SK-N-SH (cell line): ENCODE results near the gene A2ML1. TPM values are rescaled to one million over a fixed set of nuclear protein-coding genes. Genes with fewer than 3 reads are reported as not detected.
"Not testable (repeated sequence)": the region's sequence is repeated elsewhere in the genome, so short reads cannot be mapped to it uniquely, and the experiment has no call there.

ENCODE experiments used
- CTCF ChIA-PET: fragments of 300-600, 350-600 bp; formaldehyde crosslinking; extraction: SDS; loops from one replicate; lab custom pipeline; 2021; lab: Yijun Ruan, JAX
- POLR2A ChIA-PET: fragments of 350-600 bp; sonication (Branson Sonifier 250); formaldehyde crosslinking; extraction: SDS; loops from one replicate; lab custom pipeline; 2020; ENCODE audit warnings: antibody characterized with exemption, inconsistent platforms; lab: Yijun Ruan, JAX
- DNase-seq: peaks from one replicate; pipeline ENCODE4 v3.0.0; 2012
- H2AFZ ChIP-seq: fragments of 200-600 bp; sonication (generic); 2 replicates; pipeline ENCODE4 v1.8.1; 2016; ENCODE audit warnings: antibody characterized with exemption, mild to moderate bottlenecking, low read depth
- H3F3A ChIP-seq: fragments of 200-600 bp; sonication (generic); replicated peaks from 2 replicates; pipeline ENCODE3; 2016; ENCODE audit warnings: antibody characterized with exemption, mild to moderate bottlenecking; ENCODE audit not compliant: insufficient read depth
- H3K27ac ChIP-seq, 2 experiments: fragments of 200-500 bp in 1 of 2; fragments of 200-600 bp in 1 of 2; sonication (Bioruptor generic) in 1 of 2; sonication (generic), shearing (Covaris generic) in 1 of 2; 2 replicates each; pipeline versions ENCODE4 v1.5.1 to v1.6.1; 2014 to 2016; ENCODE audit warnings: low read depth in 2 of 2, inconsistent platforms in 1 of 2, low read length in 1 of 2, mild to moderate bottlenecking in 1 of 2, mixed read lengths in 1 of 2
- H3K27me3 ChIP-seq: fragments of 200-600 bp; sonication (generic), shearing (Covaris generic); 2 replicates; pipeline ENCODE4 v1.6.1; 2016; ENCODE audit warnings: mixed run types; ENCODE audit not compliant: insufficient read depth
- H3K36me3 ChIP-seq, 2 experiments: fragments of 200-500 bp in 1 of 2; fragments of 200-600 bp in 1 of 2; sonication (Bioruptor generic) in 1 of 2; sonication (generic) in 1 of 2; replicated peaks in 1 of 2; 2 replicates each; pipeline versions ENCODE3 to v1.5.1; 2014 to 2016; ENCODE audit warnings: low read length in 1 of 2, mild to moderate bottlenecking in 1 of 2; ENCODE audit not compliant: insufficient read depth in 2 of 2, control insufficient read depth in 1 of 2
- H3K4me1 ChIP-seq, 2 experiments: fragments of 200-500 bp in 1 of 2; fragments of 200-600 bp in 1 of 2; sonication (Bioruptor generic) in 1 of 2; sonication (generic), shearing (Covaris generic) in 1 of 2; 2 replicates each; pipeline versions ENCODE4 v1.5.1 to v1.6.1; 2014 to 2016; ENCODE audit warnings: low read depth in 1 of 2, low read length in 1 of 2, mixed run types in 1 of 2; ENCODE audit not compliant: insufficient read depth in 2 of 2, control insufficient read depth in 1 of 2
- H3K4me2 ChIP-seq: fragments of 200-600 bp; sonication (generic), shearing (Covaris generic); 2 replicates; pipeline ENCODE4 v1.6.1; 2017; ENCODE audit warnings: mixed run types
- H3K4me3 ChIP-seq, 2 experiments: fragments of 200-500 bp in 1 of 2; fragments of 200-600 bp in 1 of 2; sonication (Bioruptor generic) in 1 of 2; sonication (generic), shearing (Covaris generic) in 1 of 2; 2 replicates each; pipeline versions ENCODE4 v1.5.1 to v1.8.1; 2014 to 2016; ENCODE audit warnings: low read depth in 2 of 2, inconsistent platforms in 1 of 2, low read length in 1 of 2, mild to moderate bottlenecking in 1 of 2, mixed read lengths in 1 of 2, moderate library complexity in 1 of 2
- H3K79me2 ChIP-seq: fragments of 200-600 bp; sonication (generic); 2 replicates; pipeline ENCODE4 v1.8.1; 2017; ENCODE audit warnings: mild to moderate bottlenecking; ENCODE audit not compliant: insufficient read depth
- H3K9ac ChIP-seq: fragments of 200-600 bp; sonication (generic); 2 replicates; pipeline ENCODE4 v1.6.1; 2017; ENCODE audit warnings: mixed run types
- H3K9me2 ChIP-seq: fragments of 200-600 bp; sonication (generic); 2 replicates; pipeline ENCODE4 v1.6.1; 2017; ENCODE audit warnings: mixed run types
- H3K9me3 ChIP-seq: fragments of 200-600 bp; sonication (generic); 2 replicates; pipeline ENCODE4 v1.6.1; 2017; ENCODE audit warnings: mixed run types, mild to moderate bottlenecking, moderate library complexity
- H4K20me1 ChIP-seq: fragments of 200-600 bp; sonication (generic); 2 replicates; pipeline ENCODE4 v1.6.1; 2017; ENCODE audit warnings: mild to moderate bottlenecking, mixed run types; ENCODE audit not compliant: insufficient read depth
- CTCF ChIP-seq: fragments of 200-600 bp; sonication (generic); IDR thresholded peaks from 2 replicates; pipeline ENCODE4 v1.6.1; 2017; ENCODE audit warnings: antibody characterized with exemption, mild to moderate bottlenecking, moderate library complexity
- EZH2phosphoT487 ChIP-seq: fragments of 200-600 bp; sonication (generic); IDR thresholded peaks from 2 replicates; pipeline ENCODE4 v1.6.1; 2017; ENCODE audit warnings: low read depth, mixed run types, mild to moderate bottlenecking, antibody characterized with exemption, moderate library complexity, borderline replicate concordance
- FOSL2 ChIP-seq: IDR thresholded peaks from 2 replicates; pipeline ENCODE4 v1.4.0; 2012; ENCODE audit warnings: low read depth, mild to moderate bottlenecking, moderate library complexity, borderline replicate concordance
- FOXJ3 ChIP-seq: sonication (generic); formaldehyde crosslinking; IDR thresholded peaks from 2 replicates; pipeline ENCODE4 v1.5.1; 2020; ENCODE audit warnings: mild to moderate bottlenecking, missing genetic modification reagents
- FOXM1 ChIP-seq: IDR thresholded peaks from 2 replicates; pipeline ENCODE4 v1.4.0; 2012; ENCODE audit warnings: low read depth, mild to moderate bottlenecking
- GABPA ChIP-seq: IDR thresholded peaks from 2 replicates; pipeline ENCODE4 v1.4.0; 2012; ENCODE audit warnings: low read depth, mild to moderate bottlenecking
- GATA2 ChIP-seq: sonication (generic); formaldehyde crosslinking; IDR thresholded peaks from 2 replicates; pipeline ENCODE4 v1.5.0; 2020; ENCODE audit warnings: mild to moderate bottlenecking, missing genetic modification reagents
- MAX ChIP-seq: IDR thresholded peaks from 2 replicates; pipeline ENCODE4 v1.4.0; 2012; ENCODE audit warnings: low read depth
- POLR2AphosphoS5 ChIP-seq: IDR thresholded peaks from 2 replicates; pipeline ENCODE4 v1.6.1; 2012; ENCODE audit warnings: low read depth, low read length
- RAD21 ChIP-seq: IDR thresholded peaks from 2 replicates; pipeline ENCODE4 v1.6.1; 2012; ENCODE audit warnings: mild to moderate bottlenecking, low read length
- SMC3 ChIP-seq: IDR thresholded peaks from 2 replicates; pipeline ENCODE4 v1.6.1; 2012; ENCODE audit warnings: low read depth, low read length, improper control_type of control experiment
- TAF1 ChIP-seq: IDR thresholded peaks from 2 replicates; pipeline ENCODE4 v1.6.1; 2012; ENCODE audit warnings: low read depth, mild to moderate bottlenecking, low read length, moderate library complexity, borderline replicate concordance
- TCF12 ChIP-seq: IDR thresholded peaks from 2 replicates; pipeline ENCODE4 v1.4.0; 2012
- TEAD4 ChIP-seq: IDR thresholded peaks from 2 replicates; pipeline ENCODE4 v1.4.0; 2012; ENCODE audit warnings: mild to moderate bottlenecking, borderline replicate concordance; ENCODE audit not compliant: insufficient read depth
- WGBS: methylation state at CpG from one replicate; pipeline ENCODE4 v1.1.6; 2017; ENCODE audit warnings: low lambda C conversion rate; 5-methylcytosine and 5-hydroxymethylcytosine counted together
- polyA plus RNA-seq, 3 experiments: library from polyadenylated mRNA; depleted of rRNA; stranded (reverse); fragments of >200 nt; gene quantifications; 2 replicates each; pipeline ENCODE4 v1.2.3, GENCODE V29; 2012

Gene A2ML1
- polyA plus RNA-seq, 1 of the 3 experiments (the other 2 are of a cell fraction) = not detected

- POLR2A ChIA-PET, H3K36me3 ChIP-seq, H3K4me3 ChIP-seq, H4K20me1 ChIP-seq, H2AFZ ChIP-seq, H3K79me2 ChIP-seq, H3K4me2 ChIP-seq, H3F3A ChIP-seq, H3K9me2 ChIP-seq, H3K9ac ChIP-seq, H3K27me3 ChIP-seq, H3K27ac ChIP-seq, H3K9me3 ChIP-seq, DNase-seq, H3K4me1 ChIP-seq: not testable (repeated sequence)
- WGBS = 62% methylated on average over 8 of the region's 8 CpGs
- CTCF ChIA-PET = interaction anchor here (13.2 kb wide), 1 partner anchor 141 kb away, joined by 161 read pairs; no protein-coding TSS in a partner anchor
Observed at GRCh38 chr12:8820676-8821407, 1.6 kb upstream of the A2ML1 start.

- Histone ChIP-seq H3F3A (no peaks in the 10 kb centered on the region), H3K9me2 (no peaks in the 10 kb centered on the region), H3K36me3 (no peaks in the 10 kb centered on the region), H2AFZ (no peak overlapping the region), H3K27me3 (no peaks in the 10 kb centered on the region; the same call in 1 of the 2 replicates), H4K20me1 (no peaks in the 10 kb centered on the region), H3K9me3 (no peaks in the 10 kb centered on the region), H3K27ac (no peak overlapping the region), H3K4me1 (no peaks in the 10 kb centered on the region; a peak in 1 of 4 replicates), H3K9ac (no peak overlapping the region), H3K4me2 (no peak overlapping the region), H3K4me3 (no peak overlapping the region), H3K79me2 (no peaks in the 10 kb centered on the region)
- TF ChIP-seq FOSL2 (no peak), TAF1 (no peak)
- 57% methylated on average over 3 of the region's 3 CpGs for WGBS
- DNase-seq = no peak
- POLR2A ChIA-PET = no interaction called here
- CTCF ChIA-PET = interaction anchor here (1.4 to 13.2 kb wide), 3 partner anchors 42 to 277 kb away, joined by 3 to 161 read pairs (median 11); no protein-coding TSS in a partner anchor
Observed at GRCh38 chr12:8821591-8821990, 830 bp upstream of the A2ML1 start.

GRCh38 chr12:8823565-8824300 is 1.3 kb downstream of the A2ML1 start:
- Histone ChIP-seq H4K20me1 (no peaks in the 10 kb centered on the region), H3K4me3 (peak overlapping the region in 1 of 2 experiments; percentile 40; a peak in 1 of 4 replicates), H3K9ac (no peak overlapping the region), H3K36me3 (no peaks in the 10 kb centered on the region), H3K27ac (no peak overlapping the region), H3K9me3 (no peaks in the 10 kb centered on the region), H2AFZ (no peak overlapping the region), H3K27me3 (no peaks in the 10 kb centered on the region; the same call in 1 of the 2 replicates), H3K9me2 (no peaks in the 10 kb centered on the region), H3K4me1 (no peaks in the 10 kb centered on the region; a peak in 1 of 4 replicates), H3F3A (no peaks in the 10 kb centered on the region), H3K79me2 (no peaks in the 10 kb centered on the region), H3K4me2 (no peak overlapping the region)
- TF ChIP-seq FOXJ3 (no peak), MAX (no peak), SMC3 (peak; percentile 79), FOXM1 (no peak), CTCF (peak; percentile 61), EZH2phosphoT487 (no peak), GABPA (no peak), POLR2AphosphoS5 (no peak), RAD21 (peak; percentile 88), TCF12 (no peak), GATA2 (no peak), TEAD4 (no peak)
- ChIA-PET CTCF (interaction anchor here (0.6 to 13.2 kb wide), 43 partner anchors 8 to 555 kb away, joined by 3 to 161 read pairs (median 4); partner anchors contain the start of gene RIMKLB), POLR2A (no interaction called here)
- 36% methylated on average over 8 of the region's 8 CpGs for WGBS
- peak; percentile 69 for DNase-seq
